Spleen (tissue), 7 donors: Measurements from ENCODE around the gene OLIG2.

ENCODE experiments used
- CTCF ChIP-seq, 11 experiments: fragments of 200-600 bp in 7 of 11; fragments of 450-650 bp in 4 of 11; sonication (generic) in 4 of 11; IDR thresholded peaks in 8 of 11; conservative IDR thresholded peaks in 3 of 11; 1 replicate in 7 of 11; 2 replicates in 4 of 11; pipeline versions ENCODE4 v1.4.0 to v1.8.0; 2016 to 2021; ENCODE audit warnings: antibody characterized with exemption in 11 of 11, inconsistent platforms in 4 of 11, mild to moderate bottlenecking in 1 of 11
- POLR2A ChIP-seq, 3 donors: fragments of 450-650 bp; IDR thresholded peaks; one replicate each; pipeline ENCODE4 v1.5.1; 2017; ENCODE audit warnings: antibody characterized with exemption in 3 of 3, mild to moderate bottlenecking in 1 of 3
- donor health status: DM: no; HTN: no; CAD: no; lungs with moderate emphysema.
- donor health status: DM: no; HTN: no; CAD: no.
- donor health status: DM: no; HTN: no; CAD: no.

DNA sequence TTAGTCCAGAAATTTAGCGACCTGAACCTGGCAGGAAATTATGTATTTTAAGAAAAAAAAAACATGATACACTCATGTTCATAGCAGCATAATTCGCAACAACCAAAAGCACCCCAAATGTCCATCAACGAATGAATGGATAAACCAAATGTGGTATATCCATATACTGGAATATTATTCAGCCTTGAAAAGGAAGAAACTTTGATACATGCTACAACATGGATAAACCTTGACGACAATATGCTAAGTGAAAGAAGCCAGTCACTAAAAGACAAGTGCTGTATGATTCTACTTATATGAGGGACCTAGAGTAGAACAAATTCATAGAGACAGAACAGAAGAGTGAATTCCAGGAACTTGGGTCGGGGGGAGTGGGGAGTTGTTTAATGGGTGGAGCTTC is 43.5 kb downstream of the OLIG2 start:
- no peak for TF ChIP-seq CTCF (IDR thresholded peaks at IDR 0.05 in 8 of 11, conservative IDR thresholded peaks at IDR 0.05 in 3 of 11)
- no peak for TF ChIP-seq POLR2A (IDR thresholded peaks at IDR 0.05)
